DOHH2 (cell line): ENCODE data around the gene ITGB1BP2.
"Not testable (repeated sequence)": the region's sequence is repeated elsewhere in the genome, so short reads cannot be mapped to it uniquely, and the experiment has no call there.

Experiments
- H3F3A ChIP-seq: fragments of 200-600 bp; sonication (generic), shearing (Covaris generic); 2 replicates; pipeline ENCODE4 v1.6.0; 2016; ENCODE audit warnings: antibody characterized with exemption, mild to moderate bottlenecking; ENCODE audit not compliant: control insufficient read depth, insufficient read depth
- H3K27ac ChIP-seq: fragments of 200-600 bp; sonication (generic); 2 replicates; pipeline ENCODE4 v1.5.1; 2014; ENCODE audit warnings: low read depth, mild to moderate bottlenecking, low read length, moderate library complexity
- H3K27me3 ChIP-seq: fragments of 200-600 bp; sonication (generic); 2 replicates; pipeline ENCODE4 v1.6.1; 2014; ENCODE audit warnings: mild to moderate bottlenecking, low read length, mixed read lengths; ENCODE audit not compliant: control insufficient read depth
- H3K36me3 ChIP-seq: fragments of 200-600 bp; sonication (generic); 2 replicates; pipeline ENCODE4 v1.6.1; 2014; ENCODE audit warnings: mild to moderate bottlenecking, low read length, moderate library complexity, mixed read lengths; ENCODE audit not compliant: control insufficient read depth
- H3K4me1 ChIP-seq: fragments of 200-600 bp; sonication (generic); 2 replicates; pipeline ENCODE4 v1.6.1; 2014; ENCODE audit warnings: mild to moderate bottlenecking, low read length, mixed read lengths; ENCODE audit not compliant: control insufficient read depth
- H3K4me2 ChIP-seq: fragments of 200-600 bp; sonication (generic); 2 replicates; pipeline ENCODE4 v1.6.0; 2014; ENCODE audit warnings: mild to moderate bottlenecking, low read length, moderate library complexity
- H3K4me3 ChIP-seq: fragments of 200-600 bp; sonication (generic); 2 replicates; pipeline ENCODE4 v1.5.1; 2014; ENCODE audit warnings: mild to moderate bottlenecking, low read length, mixed read lengths
- H3K79me2 ChIP-seq: fragments of 200-600 bp; sonication (generic); 2 replicates; pipeline ENCODE4 v1.6.1; 2014; ENCODE audit warnings: mild to moderate bottlenecking, low read length, mixed read lengths; ENCODE audit not compliant: control insufficient read depth
- H3K9me2 ChIP-seq: fragments of 200-600 bp; sonication (generic); replicated peaks from 2 replicates; pipeline ENCODE4 v1.6.1; 2014; ENCODE audit warnings: mild to moderate bottlenecking, low read length, mixed read lengths; ENCODE audit not compliant: control insufficient read depth
- H3K9me3 ChIP-seq: fragments of 200-600 bp; sonication (generic); 2 replicates; pipeline ENCODE4 v1.6.1; 2014; ENCODE audit warnings: antibody characterized with exemption, low read length, mixed read lengths; ENCODE audit not compliant: control insufficient read depth, insufficient read depth
- H4K20me1 ChIP-seq: fragments of 200-600 bp; sonication (generic); 2 replicates; pipeline ENCODE4 v1.6.0; 2014; ENCODE audit warnings: low read depth, mild to moderate bottlenecking, antibody characterized with exemption, low read length, moderate library complexity; ENCODE audit not compliant: control insufficient read depth, insufficient read depth
- EZH2phosphoT487 ChIP-seq: fragments of 200-600 bp; sonication (generic); IDR thresholded peaks from 2 replicates; pipeline ENCODE4 v1.6.1; 2017; ENCODE audit warnings: borderline replicate concordance, mild to moderate bottlenecking, antibody characterized with exemption, low read length, moderate library complexity, mixed read lengths
- TF ChIP-seq, protein P1 (sequence below): fragments of 200-600 bp; sonication (generic); IDR thresholded peaks from one replicate; pipeline ENCODE4 v1.5.1; 2014; ENCODE audit warnings: antibody characterized with exemption, mild to moderate bottlenecking, low read depth, low read length; ENCODE audit not compliant: poor library complexity, severe bottlenecking

Gene ITGB1BP2

DNA sequence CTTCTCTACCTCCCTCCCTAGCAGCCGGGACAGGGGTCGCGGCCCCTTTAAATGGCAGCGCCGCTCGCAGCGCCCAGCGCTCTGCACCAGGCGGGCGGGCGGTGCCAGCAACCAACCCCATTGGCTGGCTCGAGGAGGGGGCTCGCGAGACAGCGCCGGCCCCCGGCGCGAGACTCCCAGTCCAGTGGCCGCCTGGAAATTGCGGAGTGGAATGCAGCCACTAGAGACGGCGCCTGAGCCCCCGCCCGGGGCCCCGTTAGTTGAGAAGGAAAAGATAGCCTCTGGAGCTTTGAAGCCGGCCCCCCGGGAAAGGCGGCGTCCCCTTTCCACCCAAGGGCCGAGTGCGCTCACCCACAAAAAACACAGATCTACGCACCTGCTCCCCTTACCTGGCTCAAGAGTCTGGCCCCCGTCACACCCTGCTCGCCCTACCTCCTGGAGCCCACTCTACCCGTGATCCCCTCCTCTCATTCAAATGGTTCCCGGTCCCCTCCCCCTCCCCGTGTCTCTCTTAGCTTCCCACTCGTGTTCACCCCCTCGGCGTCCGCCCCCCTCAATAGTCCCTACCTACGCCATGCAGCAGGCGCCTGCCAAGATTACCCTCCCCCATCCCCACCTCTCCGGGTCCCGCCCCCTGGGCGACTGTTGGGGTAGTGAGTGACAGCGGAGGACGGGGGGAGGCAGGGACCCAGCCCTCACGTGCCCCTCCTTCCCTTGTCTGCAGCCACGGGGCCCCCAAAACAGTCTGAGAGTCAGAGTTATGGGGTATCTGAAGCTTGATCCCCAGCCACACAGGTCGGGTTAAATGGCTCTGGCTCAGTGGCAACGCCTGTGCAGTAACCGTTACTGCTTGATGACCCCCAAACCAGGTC lies 47.2 kb upstream of the ITGB1BP2 start, which contains the start of gene ZMYM3:
Gene ZMYM3, minus strand, starts transcription at position 49 of the 872 bp plus-strand sequence. CDS start 885 bp downstream, outside the sequence.
- Histone ChIP-seq H3K4me1 (peaks cover 23% of the 10 kb centered on the region), H3K4me3 (peak within 1 kb of the TSS; percentile 92), H3K9me3 (no peaks in the 10 kb centered on the region), H3K27ac (peak within 1 kb of the TSS; percentile 77), H3K27me3 (no peaks in the 10 kb centered on the region), H3K79me2 (peaks cover 17% of the 10 kb centered on the region), H3K36me3 (peaks cover 19% of the 10 kb centered on the region), H3K9me2 (no peaks in the 10 kb centered on the region), H3K4me2 (peak within 1 kb of the TSS; percentile 78), H3F3A (no peaks in the 10 kb centered on the region), H4K20me1 (no peaks in the 10 kb centered on the region)
- no peak for TF ChIP-seq EZH2phosphoT487
- TF ChIP-seq, protein P1, sequence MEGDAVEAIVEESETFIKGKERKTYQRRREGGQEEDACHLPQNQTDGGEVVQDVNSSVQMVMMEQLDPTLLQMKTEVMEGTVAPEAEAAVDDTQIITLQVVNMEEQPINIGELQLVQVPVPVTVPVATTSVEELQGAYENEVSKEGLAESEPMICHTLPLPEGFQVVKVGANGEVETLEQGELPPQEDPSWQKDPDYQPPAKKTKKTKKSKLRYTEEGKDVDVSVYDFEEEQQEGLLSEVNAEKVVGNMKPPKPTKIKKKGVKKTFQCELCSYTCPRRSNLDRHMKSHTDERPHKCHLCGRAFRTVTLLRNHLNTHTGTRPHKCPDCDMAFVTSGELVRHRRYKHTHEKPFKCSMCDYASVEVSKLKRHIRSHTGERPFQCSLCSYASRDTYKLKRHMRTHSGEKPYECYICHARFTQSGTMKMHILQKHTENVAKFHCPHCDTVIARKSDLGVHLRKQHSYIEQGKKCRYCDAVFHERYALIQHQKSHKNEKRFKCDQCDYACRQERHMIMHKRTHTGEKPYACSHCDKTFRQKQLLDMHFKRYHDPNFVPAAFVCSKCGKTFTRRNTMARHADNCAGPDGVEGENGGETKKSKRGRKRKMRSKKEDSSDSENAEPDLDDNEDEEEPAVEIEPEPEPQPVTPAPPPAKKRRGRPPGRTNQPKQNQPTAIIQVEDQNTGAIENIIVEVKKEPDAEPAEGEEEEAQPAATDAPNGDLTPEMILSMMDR = no peak

DNA sequence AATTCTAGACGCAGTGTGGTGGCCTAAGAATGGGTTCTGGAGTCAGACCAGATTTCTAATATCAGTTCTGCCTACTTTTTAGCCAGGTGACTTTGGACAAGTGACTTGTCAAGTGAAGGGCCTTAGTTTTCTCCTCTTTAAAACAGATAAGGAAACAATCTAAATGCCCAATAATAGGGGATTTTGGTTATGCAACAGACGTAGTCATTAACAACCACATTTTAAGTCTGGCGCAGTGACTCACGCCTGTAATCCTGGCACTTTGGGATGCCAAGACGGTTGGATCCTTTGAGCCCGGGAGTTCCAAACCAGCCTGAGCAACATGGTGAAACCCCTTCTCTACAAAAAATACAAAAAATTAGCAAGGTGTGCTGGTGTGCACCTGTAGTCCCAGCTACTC lies 45.5 kb upstream of the ITGB1BP2 start:
- Histone ChIP-seq H3K79me2 (peaks cover 17% of the 10 kb centered on the region), H4K20me1 (no peaks in the 10 kb centered on the region), H3K27me3 (no peaks in the 10 kb centered on the region), H3K9me2 (no peaks in the 10 kb centered on the region), H3K4me2 (peak overlapping the region; percentile 78), H3F3A (no peaks in the 10 kb centered on the region), H3K27ac (0 out of 2 replicates have a peak overlapping the region, but pooled peaks have one; percentile 77), H3K9me3 (no peaks in the 10 kb centered on the region), H3K4me3 (peak overlapping the region; percentile 92), H3K36me3 (peaks cover 5% of the 10 kb centered on the region; the same call in 1 of the 2 replicates), H3K4me1 (peaks cover 23% of the 10 kb centered on the region)
- TF ChIP-seq EZH2phosphoT487 = no peak
- TF ChIP-seq, protein P1 = no peak

DNA sequence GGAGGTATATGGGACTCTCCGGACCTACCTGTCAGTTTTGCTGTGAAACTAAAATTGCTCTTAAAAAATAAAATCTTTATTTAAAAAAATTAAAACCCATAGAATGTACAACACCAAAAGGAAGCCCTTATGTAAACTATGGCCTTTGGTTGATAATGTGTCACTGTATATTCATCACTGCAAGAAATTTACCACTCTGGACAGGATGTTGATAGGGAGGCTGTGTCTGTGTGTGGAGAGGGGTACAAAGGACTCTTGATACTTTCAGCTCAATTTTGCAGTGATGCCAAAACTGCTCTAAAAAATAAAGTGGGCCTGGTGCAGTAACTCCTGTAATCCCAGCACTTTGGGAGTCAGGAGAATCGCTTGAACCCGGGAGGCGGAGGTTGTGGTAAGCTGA lies 44.7 kb upstream of the ITGB1BP2 start:
- Histone ChIP-seq H3K4me2 (no peak overlapping the region), H3K27me3 (no peaks in the 10 kb centered on the region), H3K4me1 (peaks cover 22% of the 10 kb centered on the region), H3K27ac (no peak overlapping the region), H3K79me2 (peaks cover 17% of the 10 kb centered on the region), H3K9me2 (no peaks in the 10 kb centered on the region), H3K9me3 (no peaks in the 10 kb centered on the region), H3K4me3 (no peak overlapping the region), H4K20me1 (no peaks in the 10 kb centered on the region), H3F3A (no peaks in the 10 kb centered on the region), H3K36me3 (peaks cover 2% of the 10 kb centered on the region; the same call in 1 of the 2 replicates)
- TF ChIP-seq, protein P1 = no peak
- TF ChIP-seq EZH2phosphoT487 = no peak

DNA sequence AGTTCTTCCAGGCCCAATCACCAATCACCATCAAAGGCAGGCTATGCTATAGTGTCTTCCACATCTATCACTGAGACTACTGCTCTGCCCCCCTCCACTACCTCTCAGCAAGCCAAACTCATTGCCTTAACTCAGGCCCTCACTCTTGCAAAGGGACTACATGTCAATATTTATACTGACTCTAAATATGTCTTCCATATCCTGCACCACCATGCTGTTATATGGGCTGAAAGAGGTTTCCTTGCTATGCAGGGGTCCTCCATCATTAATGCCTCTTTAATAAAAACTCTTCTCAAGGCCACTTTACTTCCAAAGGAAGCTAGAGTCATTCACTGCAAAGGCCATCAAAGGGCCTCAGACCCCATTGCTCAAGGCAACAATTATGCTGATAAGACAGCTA lies 32.9 kb upstream of the ITGB1BP2 start:
- not testable (repeated sequence) for H3K36me3 ChIP-seq, H3K27ac ChIP-seq, H3K27me3 ChIP-seq, H3K4me3 ChIP-seq, H3K79me2 ChIP-seq, H3K9me2 ChIP-seq, H3K4me2 ChIP-seq, H3F3A ChIP-seq, H3K9me3 ChIP-seq, H3K4me1 ChIP-seq, H4K20me1 ChIP-seq
